OCI-LY3 (cell line): ENCODE measurements around the gene SIK2.
"Not testable (repeated sequence)": the region's sequence is repeated elsewhere in the genome, so short reads cannot be mapped to it uniquely, and the experiment has no call there.

Experiments used
- H2AFZ ChIP-seq: fragments of 200-600, 300-600 bp; shearing (Covaris generic); 2 replicates; pipeline ENCODE4 v1.6.0; 2014; ENCODE audit warnings: antibody characterized with exemption, low read depth, low read length
- H3K27ac ChIP-seq: fragments of 200-600, 300-600 bp; sonication (generic); 2 replicates; pipeline ENCODE4 v1.5.1; 2014; ENCODE audit warnings: mild to moderate bottlenecking, low read length, moderate library complexity, mixed read lengths
- H3K27me3 ChIP-seq: fragments of 200-600, 300-600 bp; sonication (generic); 2 replicates; pipeline ENCODE4 v1.6.1; 2014; ENCODE audit warnings: low read depth, low read length, mixed read lengths
- H3K36me3 ChIP-seq: fragments of 200-600, 300-600 bp; sonication (generic); replicated peaks from 2 replicates; pipeline ENCODE3; 2014; ENCODE audit warnings: low read depth, low read length, mixed read lengths
- H3K4me1 ChIP-seq: fragments of 300-600, 200-600 bp; sonication (generic); 2 replicates; pipeline ENCODE4 v1.6.1; 2014; ENCODE audit warnings: low read length, mixed read lengths
- H3K4me2 ChIP-seq: fragments of 200-600, 300-600 bp; sonication (generic); 2 replicates; pipeline ENCODE4 v1.6.1; 2014; ENCODE audit warnings: low read length, mixed read lengths
- H3K4me3 ChIP-seq: fragments of 300-600, 200-600 bp; sonication (generic); 2 replicates; pipeline ENCODE4 v1.5.1; 2014; ENCODE audit warnings: antibody characterized with exemption, mild to moderate bottlenecking, low read length, moderate library complexity
- H3K79me2 ChIP-seq: fragments of 300-600, 200-600 bp; shearing (Covaris generic); 2 replicates; pipeline ENCODE4 v1.6.1; 2014; ENCODE audit warnings: mild to moderate bottlenecking, low read length, mixed read lengths
- H3K9ac ChIP-seq: fragments of 300-600, 200-600 bp; shearing (Covaris generic); 2 replicates; pipeline ENCODE4 v1.6.0; 2014; ENCODE audit warnings: mild to moderate bottlenecking, low read length, moderate library complexity
- H3K9me3 ChIP-seq: fragments of 200-600, 300-600 bp; shearing (Covaris generic); 2 replicates; pipeline ENCODE4 v1.6.1; 2014; ENCODE audit warnings: low read length, mixed read lengths; ENCODE audit not compliant: insufficient read depth
- H4K20me1 ChIP-seq: fragments of 200-600, 300-600 bp; sonication (generic); 2 replicates; pipeline ENCODE4 v1.6.1; 2016; ENCODE audit warnings: low read length, mixed read lengths; ENCODE audit not compliant: insufficient read depth
- EZH2phosphoT487 ChIP-seq: fragments of 200-600 bp; shearing (Covaris generic); IDR thresholded peaks from 2 replicates; pipeline ENCODE4 v1.6.1; 2018; ENCODE audit warnings: antibody characterized with exemption, mixed run types, low read depth
- TF ChIP-seq, protein P1 (sequence below): fragments of 200-600, 300-600 bp; sonication (generic); IDR thresholded peaks from 2 replicates; pipeline ENCODE4 v1.5.1; 2014; ENCODE audit warnings: antibody characterized with exemption, low read length, low read depth

SIK2 gene

DNA sequence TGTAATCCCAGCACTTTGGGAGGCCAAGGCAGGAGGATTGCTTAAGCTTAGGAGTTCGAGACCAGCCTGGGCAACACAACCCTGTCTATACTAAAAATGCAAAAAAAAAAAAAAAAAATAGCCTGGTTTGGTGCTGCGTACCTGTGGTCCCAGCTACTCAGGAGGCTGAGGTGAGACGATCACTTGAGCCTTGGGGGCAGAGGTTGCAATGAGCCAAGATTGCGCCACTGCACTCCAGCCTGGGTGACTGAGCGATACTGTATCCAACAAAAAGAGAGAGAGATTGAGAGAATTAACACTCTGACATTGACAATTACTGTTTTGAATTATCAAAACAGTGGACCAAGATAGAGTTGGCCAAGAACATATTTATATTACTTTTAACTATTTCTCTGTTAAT lies 53.7 kb downstream of the SIK2 start:
- Histone ChIP-seq H3K36me3 (peaks cover 6% of the 10 kb centered on the region), H3K4me3 (no peak overlapping the region), H3K4me1 (0 out of 2 replicates have a peak, but pooled peaks cover under 1% of the 10 kb centered on the region), H4K20me1 (no peaks in the 10 kb centered on the region), H3K27me3 (no peaks in the 10 kb centered on the region), H3K79me2 (peaks cover 9% of the 10 kb centered on the region; the same call in 1 of the 2 replicates), H2AFZ (no peak overlapping the region), H3K27ac (no peak overlapping the region), H3K4me2 (no peak overlapping the region), H3K9me3 (no peaks in the 10 kb centered on the region), H3K9ac (no peak overlapping the region)
- TF ChIP-seq, protein P1, sequence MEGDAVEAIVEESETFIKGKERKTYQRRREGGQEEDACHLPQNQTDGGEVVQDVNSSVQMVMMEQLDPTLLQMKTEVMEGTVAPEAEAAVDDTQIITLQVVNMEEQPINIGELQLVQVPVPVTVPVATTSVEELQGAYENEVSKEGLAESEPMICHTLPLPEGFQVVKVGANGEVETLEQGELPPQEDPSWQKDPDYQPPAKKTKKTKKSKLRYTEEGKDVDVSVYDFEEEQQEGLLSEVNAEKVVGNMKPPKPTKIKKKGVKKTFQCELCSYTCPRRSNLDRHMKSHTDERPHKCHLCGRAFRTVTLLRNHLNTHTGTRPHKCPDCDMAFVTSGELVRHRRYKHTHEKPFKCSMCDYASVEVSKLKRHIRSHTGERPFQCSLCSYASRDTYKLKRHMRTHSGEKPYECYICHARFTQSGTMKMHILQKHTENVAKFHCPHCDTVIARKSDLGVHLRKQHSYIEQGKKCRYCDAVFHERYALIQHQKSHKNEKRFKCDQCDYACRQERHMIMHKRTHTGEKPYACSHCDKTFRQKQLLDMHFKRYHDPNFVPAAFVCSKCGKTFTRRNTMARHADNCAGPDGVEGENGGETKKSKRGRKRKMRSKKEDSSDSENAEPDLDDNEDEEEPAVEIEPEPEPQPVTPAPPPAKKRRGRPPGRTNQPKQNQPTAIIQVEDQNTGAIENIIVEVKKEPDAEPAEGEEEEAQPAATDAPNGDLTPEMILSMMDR, result no peak
- TF ChIP-seq EZH2phosphoT487, result no peak

DNA sequence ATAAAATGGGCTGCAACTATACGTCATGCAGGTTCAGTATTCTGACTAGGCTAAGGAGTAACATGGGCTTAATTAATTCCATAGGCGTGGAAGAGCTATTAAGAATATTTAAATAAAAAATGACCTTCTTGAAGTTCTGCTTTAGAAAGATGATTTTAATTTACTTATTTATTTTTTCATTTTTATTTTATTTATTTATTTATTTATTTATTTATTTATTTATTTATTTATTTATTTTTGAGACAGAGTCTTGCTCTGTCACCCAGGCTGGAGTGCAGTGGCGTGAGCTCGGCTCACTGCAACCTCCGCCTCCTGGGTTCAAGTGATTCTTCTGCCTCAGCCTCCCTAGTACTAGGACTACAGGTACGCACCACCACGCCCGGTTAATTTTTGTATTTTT lies 55.7 kb downstream of the SIK2 start:
- not testable (repeated sequence) for H3K4me1 ChIP-seq, H2AFZ ChIP-seq, H3K79me2 ChIP-seq, H3K9ac ChIP-seq, H3K36me3 ChIP-seq, H3K27ac ChIP-seq, H3K4me3 ChIP-seq, H3K27me3 ChIP-seq, H3K4me2 ChIP-seq, H4K20me1 ChIP-seq, H3K9me3 ChIP-seq

DNA sequence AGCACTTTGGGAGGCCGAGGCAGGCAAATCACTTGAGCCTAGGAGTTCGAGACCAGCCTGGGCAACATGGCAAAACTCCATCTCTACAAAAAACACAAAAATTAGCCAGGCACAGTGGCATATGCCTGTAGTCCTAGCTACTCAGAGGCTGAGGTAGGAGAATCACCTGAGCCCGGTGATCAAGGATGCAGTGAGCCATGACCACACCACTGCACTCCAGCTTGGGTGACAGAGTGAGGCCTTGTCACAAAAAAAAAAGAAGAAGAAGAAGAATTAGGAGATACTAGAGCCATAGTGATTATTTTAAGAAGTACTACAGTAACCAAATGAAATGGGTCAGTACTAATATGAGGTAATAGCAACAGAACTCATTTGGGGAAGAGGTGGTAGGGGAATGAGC lies 56.2 kb downstream of the SIK2 start:
- not testable (repeated sequence) for H3K4me1 ChIP-seq, H3K27me3 ChIP-seq, H4K20me1 ChIP-seq, H3K36me3 ChIP-seq, H3K27ac ChIP-seq, H3K9ac ChIP-seq, H3K9me3 ChIP-seq, H3K4me2 ChIP-seq, H3K4me3 ChIP-seq, H2AFZ ChIP-seq
- H3K79me2 ChIP-seq, result peaks cover 12% of the 10 kb centered on the region; the same call in 1 of the 2 replicates

DNA sequence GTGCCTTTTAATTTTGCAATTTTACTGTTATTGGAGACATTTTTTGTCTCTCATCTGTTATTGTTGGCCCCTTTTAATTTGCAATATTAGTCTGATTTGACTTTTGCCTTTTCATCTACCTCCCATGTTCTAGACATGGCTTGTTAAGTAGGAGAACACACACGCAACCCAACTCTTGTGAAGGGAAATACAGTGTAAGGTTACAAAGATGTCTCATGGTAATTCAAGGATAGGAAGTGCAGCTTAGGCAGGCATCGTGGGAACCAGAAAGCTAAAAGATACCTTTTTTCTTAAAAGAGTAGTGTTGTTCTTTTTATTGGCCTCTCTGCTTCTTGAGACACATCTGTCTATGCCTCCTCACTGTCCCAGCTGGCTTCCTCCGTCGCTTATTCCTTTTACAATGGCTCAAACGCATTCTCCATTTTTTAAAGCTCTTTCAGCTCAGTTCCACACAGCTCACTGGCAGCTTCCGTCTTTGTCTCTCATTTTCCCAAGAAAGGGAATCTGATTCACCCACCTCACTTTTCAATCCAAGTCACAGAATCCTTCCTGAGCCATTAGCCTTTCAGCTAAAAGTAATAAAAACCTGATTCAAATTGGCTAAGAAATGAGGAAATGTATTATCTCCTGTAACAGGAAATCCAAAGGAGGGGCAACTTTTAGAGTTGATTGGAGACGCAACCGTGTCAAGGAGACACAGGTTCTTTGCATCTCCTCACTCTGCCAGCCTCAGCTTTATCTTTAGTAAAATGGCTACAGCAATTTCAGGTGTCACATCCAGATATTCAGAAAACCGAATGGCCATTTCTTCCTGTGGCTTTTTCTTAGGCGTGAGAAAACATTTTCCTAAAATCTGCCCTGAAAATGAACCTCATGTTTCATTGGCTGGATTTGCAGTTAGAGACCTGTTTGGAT lies 57.2 kb downstream of the SIK2 start:
- peaks cover 12% of the 10 kb centered on the region; the same call in 1 of the 2 replicates for H3K79me2 ChIP-seq
- no peak overlapping the region for H3K27ac ChIP-seq
- H3K36me3 ChIP-seq, result no peaks in the 10 kb centered on the region
- no peak overlapping the region for H3K4me3 ChIP-seq
- no peak overlapping the region for H3K4me2 ChIP-seq
- H4K20me1 ChIP-seq, result peaks cover 11% of the 10 kb centered on the region
- no peaks in the 10 kb centered on the region for H3K27me3 ChIP-seq
- H3K4me1 ChIP-seq, result 0 out of 2 replicates have a peak, but pooled peaks cover 4% of the 10 kb centered on the region
- no peaks in the 10 kb centered on the region for H3K9me3 ChIP-seq
- H2AFZ ChIP-seq, result no peak overlapping the region
- H3K9ac ChIP-seq, result no peak overlapping the region
- TF ChIP-seq, protein P1, result no peak
- no peak for TF ChIP-seq EZH2phosphoT487

DNA sequence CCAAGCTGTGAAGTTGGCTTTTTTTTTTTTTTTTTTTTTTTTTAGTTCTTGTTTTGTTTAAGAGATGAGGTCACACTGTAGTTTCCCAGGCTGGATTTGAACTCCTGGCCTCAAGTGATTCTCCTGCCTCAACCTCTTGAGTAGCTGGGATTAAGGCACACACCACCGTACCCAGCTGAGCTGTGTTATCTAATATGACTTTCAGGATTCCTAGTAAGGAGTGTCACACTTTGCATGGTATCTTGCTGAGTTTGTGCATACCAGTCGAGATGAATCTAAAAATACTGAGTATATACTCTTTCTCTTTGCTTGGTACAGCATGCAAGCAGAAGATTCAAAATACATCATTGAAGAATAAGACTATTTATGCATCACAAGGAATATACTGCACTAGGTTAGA lies 58.6 kb downstream of the SIK2 start:
- H3K36me3 ChIP-seq, result no peaks in the 10 kb centered on the region
- 0 out of 2 replicates have a peak, but pooled peaks cover 4% of the 10 kb centered on the region for H3K4me1 ChIP-seq
- TF ChIP-seq, protein P1, result no peak
- no peak for TF ChIP-seq EZH2phosphoT487
- no peak overlapping the region for H3K27ac ChIP-seq
- peaks cover 14% of the 10 kb centered on the region for H4K20me1 ChIP-seq
- H2AFZ ChIP-seq, result no peak overlapping the region
- no peak overlapping the region for H3K9ac ChIP-seq
- peaks cover 12% of the 10 kb centered on the region; the same call in 1 of the 2 replicates for H3K79me2 ChIP-seq
- H3K9me3 ChIP-seq, result no peaks in the 10 kb centered on the region
- H3K4me3 ChIP-seq, result no peak overlapping the region
- H3K4me2 ChIP-seq, result no peak overlapping the region
- H3K27me3 ChIP-seq, result no peaks in the 10 kb centered on the region
